Astrocyte (in vitro differentiated cells and primary cell): ENCODE data around the gene ST13.

Source experiments
- EZH2 ChIP-seq: IDR thresholded peaks from 2 replicates; pipeline ENCODE4 v1.6.1; 2012; ENCODE audit warnings: mild to moderate bottlenecking, low read length, inconsistent platforms; ENCODE audit not compliant: insufficient read depth
- TF ChIP-seq, protein P1 (sequence below): IDR thresholded peaks from 2 replicates; pipeline ENCODE4 v1.5.1; 2011; ENCODE audit warnings: low read depth, mild to moderate bottlenecking, inconsistent platforms, low read length, moderate library complexity; ENCODE audit not compliant: insufficient read depth

DNA sequence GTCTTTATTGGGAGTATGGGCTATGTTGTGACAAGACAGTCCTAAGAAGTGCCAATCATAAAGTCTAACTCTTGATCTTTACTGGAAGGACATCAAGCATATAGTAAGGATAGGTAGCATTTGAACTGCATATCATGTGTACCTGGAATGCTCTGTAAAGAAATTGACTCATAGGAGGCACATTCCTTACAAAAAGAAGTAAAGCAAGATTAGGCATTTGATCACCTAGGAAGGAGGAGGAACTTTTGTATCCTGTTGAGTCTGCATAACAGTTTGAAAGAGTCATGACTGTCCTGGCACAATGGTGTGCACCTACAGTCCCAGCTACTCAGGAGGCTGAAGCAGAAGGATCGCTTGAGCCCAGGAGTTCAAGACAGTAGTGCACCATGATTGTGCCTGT lies 47.7 kb upstream of the ST13 start:
- TF ChIP-seq, protein P1, sequence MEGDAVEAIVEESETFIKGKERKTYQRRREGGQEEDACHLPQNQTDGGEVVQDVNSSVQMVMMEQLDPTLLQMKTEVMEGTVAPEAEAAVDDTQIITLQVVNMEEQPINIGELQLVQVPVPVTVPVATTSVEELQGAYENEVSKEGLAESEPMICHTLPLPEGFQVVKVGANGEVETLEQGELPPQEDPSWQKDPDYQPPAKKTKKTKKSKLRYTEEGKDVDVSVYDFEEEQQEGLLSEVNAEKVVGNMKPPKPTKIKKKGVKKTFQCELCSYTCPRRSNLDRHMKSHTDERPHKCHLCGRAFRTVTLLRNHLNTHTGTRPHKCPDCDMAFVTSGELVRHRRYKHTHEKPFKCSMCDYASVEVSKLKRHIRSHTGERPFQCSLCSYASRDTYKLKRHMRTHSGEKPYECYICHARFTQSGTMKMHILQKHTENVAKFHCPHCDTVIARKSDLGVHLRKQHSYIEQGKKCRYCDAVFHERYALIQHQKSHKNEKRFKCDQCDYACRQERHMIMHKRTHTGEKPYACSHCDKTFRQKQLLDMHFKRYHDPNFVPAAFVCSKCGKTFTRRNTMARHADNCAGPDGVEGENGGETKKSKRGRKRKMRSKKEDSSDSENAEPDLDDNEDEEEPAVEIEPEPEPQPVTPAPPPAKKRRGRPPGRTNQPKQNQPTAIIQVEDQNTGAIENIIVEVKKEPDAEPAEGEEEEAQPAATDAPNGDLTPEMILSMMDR = no peak
- TF ChIP-seq EZH2 = no peak
